ENCODE results near the gene ZFAND5.

Gene ZFAND5

GRCh38 chr9:72354704-72355103, 10.3 kb downstream of the ZFAND5 start:
- H3K4me2 ChIP-seq (ENCODE audit: low read length): no peak overlapping the region
- peaks cover 26% of the 10 kb centered on the region for H3K79me2 ChIP-seq (ENCODE audit: control insufficient read depth, low read length)

GRCh38 chr9:72353455-72354116, 11.4 kb downstream of the ZFAND5 start:
- Histone ChIP-seq H3K4me3 (ENCODE audit: low read length) (no peak overlapping the region), H3F3A (ENCODE audit: control insufficient read depth, insufficient read depth) (peaks cover 17% of the 10 kb centered on the region), H3K9me2 (replicated peaks; ENCODE audit: control insufficient read depth, low read length) (no peaks in the 10 kb centered on the region), H3K36me3 (ENCODE audit: control insufficient read depth, low read length) (peaks cover 55% of the 10 kb centered on the region), H3K4me2 (ENCODE audit: low read length) (no peak overlapping the region), H3K27me3 (ENCODE audit: control insufficient read depth, low read length) (no peaks in the 10 kb centered on the region), H3K4me1 (ENCODE audit: control insufficient read depth, low read length) (peaks cover 13% of the 10 kb centered on the region), H3K9me3 (ENCODE audit: control insufficient read depth, insufficient read depth, low read length) (no peaks in the 10 kb centered on the region), H4K20me1 (ENCODE audit: control insufficient read depth, insufficient read depth, low read depth, low read length) (peaks cover 12% of the 10 kb centered on the region; the same call in 1 of the 2 replicates), H3K27ac (ENCODE audit: low read depth, low read length) (no peak overlapping the region), H3K79me2 (ENCODE audit: control insufficient read depth, low read length) (peaks cover 15% of the 10 kb centered on the region)
- TF ChIP-seq EZH2phosphoT487 (IDR thresholded peaks at IDR 0.05; ENCODE audit: borderline replicate concordance, low read length) (no peak), CTCF (IDR thresholded peaks at IDR 0.05; ENCODE audit: low read depth, low read length, poor library complexity, severe bottlenecking) (no peak)

More at GRCh38 chr9:72354704-72355103, 10.3 kb downstream of the ZFAND5 start:
- Histone ChIP-seq H3K9me2 (replicated peaks; ENCODE audit: control insufficient read depth, low read length) (no peaks in the 10 kb centered on the region), H3K27ac (ENCODE audit: low read depth, low read length) (no peak overlapping the region), H3F3A (ENCODE audit: control insufficient read depth, insufficient read depth) (peaks cover 12% of the 10 kb centered on the region), H4K20me1 (ENCODE audit: control insufficient read depth, insufficient read depth, low read depth, low read length) (peaks cover 12% of the 10 kb centered on the region; the same call in 1 of the 2 replicates), H3K4me1 (ENCODE audit: control insufficient read depth, low read length) (peaks cover 13% of the 10 kb centered on the region), H3K27me3 (ENCODE audit: control insufficient read depth, low read length) (no peaks in the 10 kb centered on the region), H3K36me3 (ENCODE audit: control insufficient read depth, low read length) (peaks cover 66% of the 10 kb centered on the region), H3K9me3 (ENCODE audit: control insufficient read depth, insufficient read depth, low read length) (no peaks in the 10 kb centered on the region), H3K4me3 (ENCODE audit: low read length) (no peak overlapping the region)
- TF ChIP-seq CTCF (IDR thresholded peaks at IDR 0.05; ENCODE audit: low read depth, low read length, poor library complexity, severe bottlenecking) (no peak), EZH2phosphoT487 (IDR thresholded peaks at IDR 0.05; ENCODE audit: borderline replicate concordance, low read length) (no peak)

- no peaks in the 10 kb centered on the region for H3K9me3 ChIP-seq (ENCODE audit: control insufficient read depth, insufficient read depth, low read length)
- H3K4me1 ChIP-seq (ENCODE audit: control insufficient read depth, low read length): peaks cover 13% of the 10 kb centered on the region
- no peaks in the 10 kb centered on the region for H3K27me3 ChIP-seq (ENCODE audit: control insufficient read depth, low read length)
- peaks cover 49% of the 10 kb centered on the region for H3K36me3 ChIP-seq (ENCODE audit: control insufficient read depth, low read length)
- no peak for TF ChIP-seq CTCF (IDR thresholded peaks at IDR 0.05; ENCODE audit: low read depth, low read length, poor library complexity, severe bottlenecking)
- TF ChIP-seq EZH2phosphoT487 (IDR thresholded peaks at IDR 0.05; ENCODE audit: borderline replicate concordance, low read length): no peak
- H3F3A ChIP-seq (ENCODE audit: control insufficient read depth, insufficient read depth): peaks cover 17% of the 10 kb centered on the region
- no peak overlapping the region for H3K4me2 ChIP-seq (ENCODE audit: low read length)
- no peaks in the 10 kb centered on the region for H3K9me2 ChIP-seq (replicated peaks; ENCODE audit: control insufficient read depth, low read length)
- H3K27ac ChIP-seq (ENCODE audit: low read depth, low read length): no peak overlapping the region
- H3K79me2 ChIP-seq (ENCODE audit: control insufficient read depth, low read length): peaks cover 9% of the 10 kb centered on the region
- peaks cover 12% of the 10 kb centered on the region; the same call in 1 of the 2 replicates for H4K20me1 ChIP-seq (ENCODE audit: control insufficient read depth, insufficient read depth, low read depth, low read length)
- H3K4me3 ChIP-seq (ENCODE audit: low read length): no peak overlapping the region
Observed at GRCh38 chr9:72352911-72353388, 12.1 kb downstream of the ZFAND5 start.
